Mesenchymal stem cell (in vitro differentiated cells and primary cell): ENCODE data around the gene PSMB8.
A peak's percentile ranks its signal among the peaks of the same experiment; 100 is the strongest.

ENCODE experiments used
- DNase-seq: peaks from one replicate; pipeline ENCODE4 v3.0.0-alpha.2; 2013
- H2AFZ ChIP-seq: one replicate; pipeline ENCODE4 v1.6.1; 2013; ENCODE audit warnings: low read depth, mild to moderate bottlenecking, control low read depth, inconsistent platforms, low read length, moderate library complexity
- H2AK5ac ChIP-seq: 2 replicates; pipeline ENCODE4 v1.6.1; 2013; ENCODE audit warnings: low read length, moderate library complexity, mild to moderate bottlenecking, inconsistent platforms; ENCODE audit not compliant: severe bottlenecking
- H2BK120ac ChIP-seq: one replicate; pipeline ENCODE4 v1.6.1; 2013; ENCODE audit warnings: low read depth, mild to moderate bottlenecking, inconsistent platforms, low read length, moderate library complexity
- H2BK12ac ChIP-seq, 2 experiments: one replicate each; pipeline ENCODE4 v1.6.1; 2013; ENCODE audit warnings: inconsistent platforms in 2 of 2, low read length in 2 of 2, mild to moderate bottlenecking in 2 of 2, moderate library complexity in 2 of 2, control low read depth in 1 of 2
- H2BK15ac ChIP-seq: one replicate; pipeline ENCODE4 v1.6.1; 2013; ENCODE audit warnings: mild to moderate bottlenecking, low read depth, inconsistent platforms; ENCODE audit not compliant: poor library complexity, severe bottlenecking
- H2BK5ac ChIP-seq: 2 replicates; pipeline ENCODE4 v1.6.1; 2013; ENCODE audit warnings: low read depth, mild to moderate bottlenecking, low read length, control low read depth, inconsistent platforms; ENCODE audit not compliant: poor library complexity, severe bottlenecking
- H3K14ac ChIP-seq, 2 experiments: one replicate each; pipeline ENCODE4 v1.6.1; 2013; ENCODE audit warnings: inconsistent platforms in 2 of 2, low read length in 2 of 2, control low read depth in 1 of 2, mild to moderate bottlenecking in 1 of 2, moderate library complexity in 1 of 2
- H3K18ac ChIP-seq, 2 experiments: one replicate each; pipeline ENCODE4 v1.6.1; 2013; ENCODE audit warnings: inconsistent platforms in 2 of 2, low read length in 2 of 2, control low read depth in 1 of 2, low read depth in 1 of 2, mild to moderate bottlenecking in 1 of 2
- H3K23ac ChIP-seq, 2 experiments: one replicate each; pipeline ENCODE4 v1.6.1; 2013; ENCODE audit warnings: inconsistent platforms in 2 of 2, low read length in 2 of 2, mild to moderate bottlenecking in 2 of 2, moderate library complexity in 2 of 2, control low read depth in 1 of 2
- H3K27ac ChIP-seq: 2 replicates; pipeline ENCODE4 v1.5.1; 2013; ENCODE audit warnings: mild to moderate bottlenecking, moderate library complexity, low read length, control low read depth, inconsistent platforms; ENCODE audit not compliant: poor library complexity, severe bottlenecking
- H3K27me3 ChIP-seq, 2 experiments: 2 replicates each; pipeline versions ENCODE4 v1.6.1 to v1.7.0; 2013; ENCODE audit warnings: low read length in 2 of 2, mild to moderate bottlenecking in 2 of 2, moderate library complexity in 2 of 2, control low read depth in 1 of 2, inconsistent platforms in 1 of 2; ENCODE audit not compliant: control insufficient read depth in 1 of 2, insufficient read depth in 1 of 2
- H3K36me3 ChIP-seq, 2 experiments: 2 replicates each; pipeline versions ENCODE4 v1.6.1 to v1.7.0; 2013; ENCODE audit warnings: low read length in 2 of 2, control low read depth in 1 of 2, inconsistent platforms in 1 of 2, low read depth in 1 of 2, mild to moderate bottlenecking in 1 of 2; ENCODE audit not compliant: insufficient read depth in 2 of 2, control insufficient read depth in 1 of 2
- H3K4ac ChIP-seq, 2 experiments: one replicate each; pipeline ENCODE4 v1.6.1; 2013; ENCODE audit warnings: inconsistent platforms in 2 of 2, low read length in 2 of 2, mild to moderate bottlenecking in 2 of 2, moderate library complexity in 2 of 2, control low read depth in 1 of 2, low read depth in 1 of 2
- H3K4me1 ChIP-seq: 2 replicates; pipeline ENCODE4 v1.6.1; 2013; ENCODE audit warnings: low read depth, low read length, control low read depth; ENCODE audit not compliant: control insufficient read depth, insufficient read depth
- H3K4me2 ChIP-seq: 2 replicates; pipeline ENCODE4 v1.6.1; 2013; ENCODE audit warnings: low read length, mild to moderate bottlenecking, inconsistent platforms; ENCODE audit not compliant: poor library complexity, severe bottlenecking
- H3K4me3 ChIP-seq, 2 experiments: 2 replicates each; pipeline versions ENCODE4 v1.5.1 to v1.7.0; 2013; ENCODE audit warnings: low read length in 2 of 2, mild to moderate bottlenecking in 2 of 2, control low read depth in 1 of 2, low read depth in 1 of 2; ENCODE audit not compliant: insufficient read depth in 1 of 2
- H3K79me1 ChIP-seq: replicated peaks from 2 replicates; pipeline ENCODE4 v1.6.1; 2013; ENCODE audit warnings: mild to moderate bottlenecking, control low read depth, low read length, inconsistent platforms; ENCODE audit not compliant: poor library complexity, severe bottlenecking
- H3K9ac ChIP-seq: 2 replicates; pipeline ENCODE4 v1.7.0; 2013; ENCODE audit warnings: mild to moderate bottlenecking, low read length, moderate library complexity
- H3K9me3 ChIP-seq: 2 replicates; pipeline ENCODE4 v1.7.0; 2013; ENCODE audit warnings: mild to moderate bottlenecking, low read length; ENCODE audit not compliant: control insufficient read depth
- H4K8ac ChIP-seq: one replicate; pipeline ENCODE4 v1.6.1; 2013; ENCODE audit warnings: inconsistent platforms, mild to moderate bottlenecking, low read length, moderate library complexity
- H4K91ac ChIP-seq: one replicate; pipeline ENCODE4 v1.6.1; 2013; ENCODE audit warnings: mild to moderate bottlenecking, low read length, inconsistent platforms
- WGBS: methylation state at CpG from one replicate; pipeline ENCODE4 v1.1.7; 2013; ENCODE audit warnings: mixed read lengths; 5-methylcytosine and 5-hydroxymethylcytosine counted together

The PSMB8 gene

GRCh38 chr6:32816746-32817204 is 27.1 kb downstream of the PSMB8 start, which contains the start of gene HLA-DOB:
HLA-DOB (minus strand) TSS chr6:32817002; CDS start chr6:32816951, 51 bp downstream.
- H3K79me1 ChIP-seq = no peaks in the 10 kb centered on the region
- H3K4me2 ChIP-seq = no peak within 1 kb of the TSS
- DNase-seq = peak; percentile 43
- H3K36me3 ChIP-seq = no peaks in the 10 kb centered on the region
- no peaks in the 10 kb centered on the region for H3K9me3 ChIP-seq
- no peak within 1 kb of the TSS for H2BK5ac ChIP-seq
- H2BK12ac ChIP-seq = no peak within 1 kb of the TSS
- H3K14ac ChIP-seq = no peak within 1 kb of the TSS
- no peak within 1 kb of the TSS for H3K23ac ChIP-seq
- no peak within 1 kb of the TSS for H3K27ac ChIP-seq
- H4K8ac ChIP-seq = no peak within 1 kb of the TSS
- no peak within 1 kb of the TSS for H3K4ac ChIP-seq
- H2AFZ ChIP-seq = no peak within 1 kb of the TSS
- H3K18ac ChIP-seq = no peak within 1 kb of the TSS
- peaks cover 5% of the 10 kb centered on the region for H3K4me1 ChIP-seq
- no peak within 1 kb of the TSS for H2BK120ac ChIP-seq
- no peak within 1 kb of the TSS for H4K91ac ChIP-seq
- 89% methylated on average over 1 of the region's 3 CpGs for WGBS
- H3K4me3 ChIP-seq = no peak within 1 kb of the TSS
- H2BK15ac ChIP-seq = no peak within 1 kb of the TSS
- H2AK5ac ChIP-seq = no peak within 1 kb of the TSS
- peaks cover 16 to 17% of the 10 kb centered on the region in 2 experiments for H3K27me3 ChIP-seq
- H3K9ac ChIP-seq = no peak within 1 kb of the TSS

DNA sequence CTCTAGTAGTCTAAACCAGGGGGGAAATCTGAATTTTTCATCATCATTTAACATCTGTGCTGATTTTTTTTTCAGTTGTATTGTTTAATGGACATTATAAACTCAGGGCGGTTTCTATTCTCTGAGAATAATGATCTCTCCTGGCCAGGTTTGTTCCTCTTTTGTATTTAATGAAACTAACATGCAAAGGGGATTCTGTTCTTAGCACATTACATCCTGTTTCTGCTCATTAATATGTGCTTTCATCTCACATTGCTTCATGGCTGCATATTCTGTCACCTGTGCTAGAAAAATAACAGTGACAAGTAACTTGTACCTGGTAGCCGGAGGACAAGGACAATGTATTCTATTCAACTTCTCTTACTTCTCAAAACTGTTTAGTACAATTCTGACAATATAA is 27.9 kb downstream of the PSMB8 start:
- Histone ChIP-seq H3K27me3 (peaks cover 16 to 17% of the 10 kb centered on the region in 2 experiments), H3K4ac (no peak overlapping the region), H2BK12ac (no peak overlapping the region), H2BK15ac (no peak overlapping the region), H3K14ac (no peak overlapping the region), H3K36me3 (no peaks in the 10 kb centered on the region), H4K8ac (no peak overlapping the region), H3K9ac (no peak overlapping the region), H3K4me3 (no peak overlapping the region), H3K4me2 (no peak overlapping the region), H3K4me1 (peaks cover 5% of the 10 kb centered on the region), H2AK5ac (no peak overlapping the region), H2AFZ (no peak overlapping the region), H4K91ac (no peak overlapping the region), H2BK5ac (no peak overlapping the region), H3K27ac (no peak overlapping the region), H3K23ac (no peak overlapping the region), H3K18ac (no peak overlapping the region), H2BK120ac (no peak overlapping the region), H3K9me3 (no peaks in the 10 kb centered on the region), H3K79me1 (no peaks in the 10 kb centered on the region)
- WGBS = no CpG with 5 or more reads among the region's 2 CpGs
- DNase-seq = no peak

GRCh38 chr6:32815115-32815514 is 28.7 kb downstream of the PSMB8 start:
- 65% methylated on average over 5 of the region's 5 CpGs for whole genome bisulfite sequencing

GRCh38 chr6:32814145-32814544 is 29.7 kb downstream of the PSMB8 start:
- Histone ChIP-seq H2AK5ac (no peak overlapping the region), H3K9ac (no peak overlapping the region), H3K27me3 (peaks cover 16 to 21% of the 10 kb centered on the region in 2 experiments), H3K23ac (no peak overlapping the region), H3K14ac (no peak overlapping the region), H3K36me3 (no peaks in the 10 kb centered on the region), H3K4me3 (no peak overlapping the region), H3K4me2 (no peak overlapping the region), H4K91ac (no peak overlapping the region), H2BK120ac (no peak overlapping the region), H3K79me1 (no peaks in the 10 kb centered on the region), H3K4me1 (peaks cover 2% of the 10 kb centered on the region), H2AFZ (peak overlapping the region; percentile 18), H3K27ac (no peak overlapping the region), H3K9me3 (no peaks in the 10 kb centered on the region), H3K18ac (no peak overlapping the region), H3K4ac (no peak overlapping the region), H4K8ac (no peak overlapping the region), H2BK5ac (no peak overlapping the region), H2BK15ac (no peak overlapping the region), H2BK12ac (no peak overlapping the region)
- 89% methylated on average over 2 of the region's 2 CpGs for WGBS
- no peak for DNase-seq

More at GRCh38 chr6:32815115-32815514, 28.7 kb downstream of the PSMB8 start:
- no peak overlapping the region for H3K27ac ChIP-seq
- H3K9ac ChIP-seq = peak overlapping the region; percentile 12
- peak overlapping the region in 1 of 2 experiments; percentile 31 for H3K14ac ChIP-seq
- no peak overlapping the region for H3K4me2 ChIP-seq
- peak; percentile 64 for DNase-seq
- peaks cover 16 to 21% of the 10 kb centered on the region in 2 experiments for H3K27me3 ChIP-seq
- H2AFZ ChIP-seq = peak overlapping the region; percentile 51
- no peaks in the 10 kb centered on the region for H3K79me1 ChIP-seq
- peak overlapping the region in 1 of 2 experiments; percentile 50 for H3K4me3 ChIP-seq
- H3K36me3 ChIP-seq = no peaks in the 10 kb centered on the region
- no peak overlapping the region for H3K18ac ChIP-seq
- H3K4ac ChIP-seq = peak overlapping the region in 1 of 2 experiments; percentile 15
- H3K4me1 ChIP-seq = peaks cover 5% of the 10 kb centered on the region
- no peak overlapping the region for H2BK12ac ChIP-seq
- no peak overlapping the region for H4K91ac ChIP-seq
- H3K23ac ChIP-seq = peak overlapping the region in 1 of 2 experiments; percentile 40
- H3K9me3 ChIP-seq = no peaks in the 10 kb centered on the region
- no peak overlapping the region for H2BK120ac ChIP-seq
- no peak overlapping the region for H2AK5ac ChIP-seq
- H2BK5ac ChIP-seq = no peak overlapping the region
- no peak overlapping the region for H4K8ac ChIP-seq
- H2BK15ac ChIP-seq = no peak overlapping the region
